HL-60/S4 treated with retinoic acid at 250 ng/mL for 4 days and 3 days (cell line): ENCODE data around the gene POU2AF1.

ENCODE experiments used
- in situ Hi-C: fragments of 300-500 bp; cut with MboI; formaldehyde crosslinking; loops from 2 replicates; pipeline ENCODE4 v1.7.0; 2022; ENCODE audit warnings: low sequenced_read_pairs

POU2AF1 gene, protein sequence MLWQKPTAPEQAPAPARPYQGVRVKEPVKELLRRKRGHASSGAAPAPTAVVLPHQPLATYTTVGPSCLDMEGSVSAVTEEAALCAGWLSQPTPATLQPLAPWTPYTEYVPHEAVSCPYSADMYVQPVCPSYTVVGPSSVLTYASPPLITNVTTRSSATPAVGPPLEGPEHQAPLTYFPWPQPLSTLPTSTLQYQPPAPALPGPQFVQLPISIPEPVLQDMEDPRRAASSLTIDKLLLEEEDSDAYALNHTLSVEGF

GRCh38 chr11:111378861-111379601 lies at the start of gene POU2AF1:
Gene POU2AF1, minus strand, starts transcription at chr11:111379275. Its CDS starts 98 bp downstream, at chr11:111379177.
- in situ Hi-C loops = no loop called here

DNA sequence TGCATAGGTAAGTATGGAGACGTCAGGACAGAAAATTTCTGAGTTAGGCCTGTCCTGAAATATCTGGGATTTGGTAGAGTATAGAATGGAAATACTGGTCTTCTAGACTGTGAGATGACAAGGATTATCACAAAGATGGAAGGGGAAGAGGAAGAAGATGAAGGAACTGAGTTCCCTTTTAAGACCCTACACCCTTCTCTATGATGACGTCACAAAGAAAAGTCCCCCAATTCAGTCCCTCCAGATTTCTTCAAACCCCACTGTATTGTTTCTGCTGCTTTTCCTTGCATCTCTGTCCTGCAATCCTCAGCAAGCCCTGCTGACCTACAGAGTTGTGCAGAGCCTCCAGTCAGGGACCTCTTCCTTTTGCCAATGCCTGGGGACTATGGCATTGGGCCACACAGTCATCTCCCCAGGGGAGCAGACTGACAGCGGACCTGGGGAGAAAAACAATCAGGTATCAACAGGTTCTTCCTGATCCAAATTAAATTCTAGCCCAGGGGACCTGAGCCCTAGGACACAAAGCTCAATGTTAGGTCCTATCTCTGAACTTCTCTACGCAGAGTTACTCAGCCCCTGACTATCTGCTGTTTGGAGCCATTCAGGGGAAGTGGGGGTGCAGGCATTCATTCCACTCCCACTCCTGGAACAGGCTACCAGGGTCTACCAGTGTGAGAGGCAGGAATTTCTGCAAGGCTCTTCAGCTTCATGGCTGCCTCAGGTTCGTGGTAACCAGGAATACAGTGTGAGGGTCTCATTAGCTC lies 49.2 kb upstream of the POU2AF1 start:
- in situ Hi-C loops = no loop called here

- in situ Hi-C loops = no loop called here
Observed at GRCh38 chr11:111427471-111427912, 48.4 kb upstream of the POU2AF1 start.

DNA sequence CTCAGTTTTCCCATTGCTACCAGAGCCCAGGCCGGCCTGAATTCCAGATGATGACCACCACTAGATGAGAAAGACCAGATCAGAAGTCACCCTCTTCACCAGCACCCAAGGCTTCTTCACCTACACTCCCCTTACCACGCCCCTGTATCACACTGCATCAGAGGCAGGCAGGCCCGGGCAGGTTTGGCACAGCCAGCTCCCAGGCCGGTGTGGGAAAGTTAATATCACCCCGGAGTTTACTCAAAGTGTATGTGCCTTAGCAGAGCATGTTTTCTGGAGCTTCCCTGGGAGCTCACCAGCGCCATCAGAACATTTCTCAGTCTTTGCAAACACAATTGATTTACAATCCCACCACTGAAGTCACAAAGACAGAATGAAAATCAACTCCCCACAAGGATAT lies 47.5 kb upstream of the POU2AF1 start:
- in situ Hi-C loops = no loop called here

- in situ Hi-C loops = no loop called here
Observed at GRCh38 chr11:111423250-111423615, 44.2 kb upstream of the POU2AF1 start.

DNA sequence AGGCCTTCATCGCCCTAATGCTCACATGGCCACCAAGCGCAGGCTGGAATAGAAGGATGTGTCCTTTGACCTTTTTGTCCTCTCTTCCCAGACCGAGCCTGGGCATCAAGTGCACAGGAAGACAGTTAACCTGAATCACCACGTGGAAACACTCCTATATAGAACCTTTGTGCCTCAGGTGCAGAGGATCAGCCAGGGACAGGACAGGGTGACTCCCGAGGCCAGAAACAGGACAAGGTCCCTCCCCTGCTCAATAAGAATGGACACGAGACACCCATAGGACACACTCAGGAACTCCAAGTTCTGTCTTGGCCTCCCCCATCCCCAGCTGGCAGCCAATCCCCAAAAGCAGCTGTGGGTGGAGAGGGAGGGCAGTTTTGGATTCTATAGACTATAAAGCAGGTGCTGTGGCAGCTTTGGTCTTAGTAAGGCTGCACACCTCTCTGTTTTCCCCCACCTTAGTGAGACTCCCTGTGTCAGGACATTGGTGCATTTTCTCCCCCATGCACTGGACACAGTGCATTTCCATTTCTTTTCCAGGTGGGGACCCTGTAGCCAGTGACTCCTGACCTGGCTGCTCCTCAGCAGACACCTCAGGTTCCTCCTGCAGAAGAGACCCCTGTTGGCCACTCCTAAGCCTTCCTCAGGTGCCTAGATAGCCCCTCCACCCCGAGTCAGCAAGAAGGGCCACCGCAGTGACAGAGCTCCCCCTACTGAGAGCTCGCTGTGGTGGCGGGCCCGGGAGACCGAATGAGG lies 43.6 kb upstream of the POU2AF1 start:
- in situ Hi-C loops = no loop called here

DNA sequence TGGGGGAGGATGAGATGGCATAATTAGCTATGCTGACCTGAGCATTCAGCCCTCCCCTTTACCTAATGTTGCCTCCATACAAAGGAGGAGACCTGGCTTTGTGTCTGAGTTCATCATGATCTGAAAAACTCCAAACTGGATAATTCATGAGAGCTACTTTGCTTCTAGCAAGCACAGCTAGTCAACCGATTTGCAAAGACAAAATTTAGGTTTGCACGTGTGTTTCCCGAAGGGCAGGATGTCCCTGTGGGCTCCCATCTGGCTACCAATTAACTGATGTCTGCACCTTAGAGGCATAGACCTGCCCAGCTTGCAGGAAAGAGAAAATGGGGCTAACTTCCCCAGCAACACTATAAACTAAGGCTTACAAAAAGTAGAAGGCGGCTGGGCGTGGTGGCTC lies 42.2 kb upstream of the POU2AF1 start:
- in situ Hi-C loops = no loop called here

- in situ Hi-C loops = loop anchor here (10.0 kb wide), 1 partner anchor 135 kb away; no protein-coding TSS in a partner anchor
Observed at GRCh38 chr11:111419641-111420327, 40.7 kb upstream of the POU2AF1 start.

- in situ Hi-C loops = loop anchor here (10.0 kb wide), 1 partner anchor 134 kb away; no protein-coding TSS in a partner anchor
Observed at GRCh38 chr11:111419181-111419580, 40.1 kb upstream of the POU2AF1 start.

DNA sequence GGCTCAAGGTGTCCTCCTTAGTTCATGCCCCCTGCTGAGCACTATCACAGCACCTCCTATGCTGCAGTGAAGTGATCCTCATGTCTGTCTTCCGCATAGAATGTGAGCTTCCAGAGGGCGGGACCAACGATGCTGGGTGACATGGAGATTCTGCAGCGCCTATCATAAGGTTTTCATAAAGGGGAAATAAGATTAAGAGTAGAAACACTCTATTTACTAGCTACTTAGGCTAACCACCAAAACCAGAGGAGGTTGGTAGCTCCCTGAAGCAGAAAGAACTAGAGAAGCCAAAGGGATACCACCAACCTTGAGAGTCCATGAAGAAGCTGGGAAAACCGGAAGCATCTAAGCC lies 39.3 kb upstream of the POU2AF1 start:
- in situ Hi-C loops = loop anchor here (10.0 kb wide), 1 partner anchor 134 kb away; no protein-coding TSS in a partner anchor

DNA sequence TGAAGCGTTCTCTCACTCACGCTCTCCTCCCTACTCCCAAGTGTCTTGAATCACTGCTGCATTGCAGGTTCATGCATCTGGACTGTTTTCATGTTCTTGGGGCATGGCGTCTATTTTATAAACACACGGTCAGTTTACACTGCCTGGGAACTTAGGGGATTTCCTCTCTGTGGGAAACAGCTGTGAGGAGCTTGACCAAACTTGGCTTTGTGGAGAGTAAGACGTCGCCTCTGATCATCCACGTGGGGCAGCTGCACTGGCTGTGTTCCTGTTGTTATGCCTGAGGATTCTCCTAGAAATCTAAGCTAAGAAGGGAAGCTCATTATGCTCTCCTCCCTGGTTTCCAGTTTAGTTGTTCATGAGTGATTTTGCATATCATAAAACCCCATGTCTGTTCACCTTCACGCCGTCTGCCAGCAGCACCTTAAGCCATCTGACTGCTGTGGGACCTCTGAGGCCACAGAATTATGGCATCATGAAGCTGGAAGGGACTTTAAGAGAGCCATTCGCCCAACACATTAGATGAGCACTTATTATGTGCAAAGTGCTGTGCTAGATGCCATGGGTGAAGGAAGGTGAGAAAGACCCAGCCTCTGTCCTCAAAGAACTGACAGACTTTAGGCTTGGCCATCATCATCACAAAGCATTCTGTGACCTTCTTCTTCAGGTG lies 38.8 kb upstream of the POU2AF1 start:
- in situ Hi-C loops = loop anchor here (10.0 kb wide), 1 partner anchor 133 kb away; no protein-coding TSS in a partner anchor

GRCh38 chr11:111417011-111417765 lies 38.1 kb upstream of the POU2AF1 start:
- in situ Hi-C loops = loop anchor here (10.0 kb wide), 1 partner anchor 132 kb away; no protein-coding TSS in a partner anchor

GRCh38 chr11:111416231-111416960 lies 37.3 kb upstream of the POU2AF1 start:
- in situ Hi-C loops = loop anchor here (10.0 kb wide), 1 partner anchor 132 kb away; no protein-coding TSS in a partner anchor

DNA sequence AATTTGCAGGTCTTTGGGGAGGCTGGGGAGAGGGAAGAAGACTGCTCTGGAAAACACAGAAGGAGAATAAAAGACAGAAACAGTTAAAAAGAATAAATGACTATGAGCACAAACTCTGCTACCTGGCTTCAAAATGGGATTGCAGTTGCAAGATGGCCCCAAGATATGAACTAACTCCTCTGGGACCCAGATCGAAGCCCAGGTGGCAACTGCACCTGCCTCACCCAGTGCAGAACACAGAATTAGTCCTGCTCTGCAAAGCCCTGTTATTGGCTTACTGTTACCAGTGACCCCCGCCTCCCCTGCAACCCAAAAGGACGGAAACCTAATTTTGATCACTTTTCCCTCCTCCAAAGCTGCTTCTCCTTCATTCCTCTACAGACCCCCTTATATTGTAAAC lies 35.9 kb upstream of the POU2AF1 start:
- in situ Hi-C loops = loop anchor here (10.0 kb wide), 1 partner anchor 130 kb away; no protein-coding TSS in a partner anchor

- in situ Hi-C loops = loop anchor here (10.0 kb wide), 1 partner anchor 130 kb away; no protein-coding TSS in a partner anchor
Observed at GRCh38 chr11:111414267-111414931, 35.3 kb upstream of the POU2AF1 start.

DNA sequence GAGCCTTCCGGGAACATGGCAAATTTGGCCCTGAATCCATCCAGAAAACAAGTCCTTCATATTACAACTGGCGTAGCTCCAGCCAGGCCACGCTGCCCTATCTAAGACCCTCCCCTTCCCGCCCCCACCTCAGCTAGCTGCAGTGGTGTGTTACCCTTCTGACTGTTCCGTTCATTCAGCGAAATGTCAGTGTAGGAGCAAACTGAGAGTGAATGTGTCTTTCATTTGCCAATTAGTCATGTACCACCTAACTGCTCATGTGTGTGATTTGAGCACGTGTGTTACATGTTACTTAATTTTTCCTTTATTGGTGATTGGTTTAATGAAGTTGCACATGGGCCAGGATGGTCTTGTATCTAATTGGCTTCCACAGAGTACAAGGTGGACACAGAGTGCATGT lies 34.8 kb upstream of the POU2AF1 start:
- in situ Hi-C loops = loop anchor here (10.0 kb wide), 1 partner anchor 129 kb away; no protein-coding TSS in a partner anchor

DNA sequence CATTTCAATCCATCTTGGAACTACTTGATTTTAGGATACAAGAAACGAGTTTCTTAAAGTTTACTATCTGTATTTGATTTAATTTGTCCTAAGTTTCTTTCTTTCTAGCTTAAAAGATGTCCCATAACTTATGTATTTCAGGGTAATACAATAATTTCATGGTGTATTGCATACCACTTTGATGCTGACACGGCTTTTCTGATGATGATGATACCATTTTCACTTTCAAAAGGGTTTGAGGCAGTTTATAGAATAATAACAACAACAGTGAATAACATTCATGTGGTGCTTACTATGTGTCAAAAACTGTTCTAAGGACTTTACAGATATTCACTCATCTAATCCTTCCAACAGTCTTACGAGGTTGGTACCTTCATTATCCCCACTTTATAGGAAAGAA lies 33.2 kb upstream of the POU2AF1 start:
- in situ Hi-C loops = loop anchor here (10.0 kb wide), 1 partner anchor 127 kb away; no protein-coding TSS in a partner anchor
